ENCODE data around the gene PLCG2. TPM values are rescaled to one million over a fixed set of nuclear protein-coding genes. Genes with fewer than 3 reads are reported as not detected.
"Not testable (repeated sequence)": the region's sequence is repeated elsewhere in the genome, so short reads cannot be mapped to it uniquely, and the experiment has no call there.

The PLCG2 gene
- polyA plus RNA-seq, 3 donors from 2014 or later: 24.4 to 91.6 (median 46.4) TPM

DNA sequence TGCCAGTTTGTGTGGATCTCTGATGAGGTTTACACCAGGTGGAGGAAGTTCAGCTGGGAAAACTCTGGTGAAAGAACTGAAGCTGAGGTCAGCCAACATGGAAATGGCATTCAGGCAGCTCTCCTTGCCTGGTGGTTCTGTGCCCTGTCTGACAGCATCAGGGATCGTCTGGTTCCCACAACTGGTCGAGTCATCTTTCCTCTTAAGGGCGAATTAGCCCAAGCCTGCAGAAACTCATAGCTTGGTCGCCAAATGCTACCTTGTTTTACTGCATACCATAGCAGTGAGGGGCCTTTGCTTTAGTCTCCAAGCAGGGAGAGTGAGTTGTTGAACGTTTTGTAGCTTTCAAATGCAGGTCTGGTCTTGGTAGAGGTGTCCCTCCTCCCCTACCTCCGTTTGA, 7.2 kb downstream of the PLCG2 start:
- Mint-ChIP-seq H3K9me3 (no peaks in the 10 kb centered on the region), H3K36me3 (peaks cover 9 to 28% (median 12%) of the 10 kb centered on the region in 3 donors), H3K27me3 (ENCODE audit: low read depth in 3 of 3) (peaks cover 0 to 2% (median 1%) of the 10 kb centered on the region in 3 donors), H3K4me3 (no peak overlapping the region), H3K27ac (peak overlapping the region; percentile 13 to 78 (median 60)), H3K4me1 (peaks cover 79 to 97% of the 10 kb centered on the region in 2 donors)
- DNase-seq: no peak

DNA sequence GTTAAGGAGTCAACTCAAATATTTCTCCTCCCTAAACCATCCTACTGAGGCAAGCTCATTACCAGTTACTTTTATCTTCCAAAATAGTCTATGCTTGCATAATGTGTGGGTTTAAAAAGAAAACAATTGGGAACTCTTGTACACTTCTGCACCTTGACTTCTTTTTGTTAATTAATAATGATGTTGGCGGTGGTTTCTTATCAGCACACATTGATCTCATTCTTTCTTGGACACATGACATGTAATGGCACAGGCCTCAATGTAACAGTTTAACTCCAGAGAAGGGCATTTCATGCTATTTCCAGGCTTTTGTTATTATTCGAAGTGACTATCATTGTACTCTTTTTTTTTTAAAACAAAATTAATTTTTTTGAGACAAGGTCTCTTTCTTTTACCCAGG, 7.8 kb downstream of the PLCG2 start:
- peaks cover 76 to 94% of the 10 kb centered on the region in 2 donors for H3K4me1 Mint-ChIP-seq
- H3K9me3 Mint-ChIP-seq: no peaks in the 10 kb centered on the region
- H3K36me3 Mint-ChIP-seq: peaks cover 9 to 28% (median 12%) of the 10 kb centered on the region in 3 donors
- DNase-seq: no peak
- H3K27me3 Mint-ChIP-seq (ENCODE audit: low read depth in 3 of 3): peaks cover 0 to 2% (median 1%) of the 10 kb centered on the region in 3 donors
- no peak overlapping the region for H3K4me3 Mint-ChIP-seq
- H3K27ac Mint-ChIP-seq: peak overlapping the region; percentile 32 to 90 (median 68)

- no peak overlapping the region for H3K4me3 Mint-ChIP-seq
- peaks cover 72 to 92% of the 10 kb centered on the region in 2 donors for H3K4me1 Mint-ChIP-seq
- peak overlapping the region in 5 of 6 donors; percentile 23 to 85 (median 75) for H3K27ac Mint-ChIP-seq
- no peak for DNase-seq
- peaks cover 0 to 3% (median 2%) of the 10 kb centered on the region in 3 donors for H3K27me3 Mint-ChIP-seq (ENCODE audit: low read depth in 3 of 3)
- no peaks in the 10 kb centered on the region for H3K9me3 Mint-ChIP-seq
- peaks cover 13 to 32% (median 15%) of the 10 kb centered on the region in 3 donors for H3K36me3 Mint-ChIP-seq
These were observed 8.6 kb downstream of the PLCG2 start for GRCh38 chr16:81787659-81788058.

DNA sequence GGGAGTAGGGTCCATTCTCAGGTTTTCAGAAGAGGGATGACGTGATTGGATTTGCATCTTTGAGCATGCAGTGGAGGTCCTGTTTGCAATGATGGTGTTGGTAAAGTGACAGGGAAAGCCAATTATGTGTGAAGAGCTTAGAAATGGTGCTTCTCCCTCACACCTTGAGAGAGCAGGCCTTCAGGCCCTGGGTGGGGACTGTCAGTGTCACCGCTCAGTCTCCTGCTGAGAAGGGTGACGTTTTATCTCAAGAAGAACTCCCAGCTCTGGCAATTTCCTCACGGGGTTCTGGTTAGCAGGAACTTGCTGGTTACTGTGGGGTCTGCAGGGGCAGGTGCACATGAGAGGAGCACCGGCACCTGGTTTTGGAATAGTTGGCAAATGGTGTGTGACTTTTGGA, 11.2 kb downstream of the PLCG2 start:
- Mint-ChIP-seq H3K27ac (peak overlapping the region; percentile 77 to 92 (median 86)), H3K27me3 (ENCODE audit: low read depth in 3 of 3) (peaks cover 0 to 2% (median 1%) of the 10 kb centered on the region in 3 donors), H3K4me3 (peak overlapping the region; percentile 54 to 72 (median 55)), H3K36me3 (peaks cover 17 to 43% (median 21%) of the 10 kb centered on the region in 3 donors), H3K9me3 (no peaks in the 10 kb centered on the region), H3K4me1 (peaks cover 65 to 89% of the 10 kb centered on the region in 2 donors)
- no peak for DNase-seq

- H3K27ac Mint-ChIP-seq: peak overlapping the region; percentile 77 to 92 (median 86)
- H3K36me3 Mint-ChIP-seq: peaks cover 17 to 40% (median 21%) of the 10 kb centered on the region in 3 donors
- H3K9me3 Mint-ChIP-seq: no peaks in the 10 kb centered on the region
- peaks cover 0 to 2% (median 1%) of the 10 kb centered on the region in 3 donors for H3K27me3 Mint-ChIP-seq (ENCODE audit: low read depth in 3 of 3)
- H3K4me3 Mint-ChIP-seq: peak overlapping the region; percentile 35 to 72 (median 55)
- DNase-seq: no peak
- H3K4me1 Mint-ChIP-seq: peaks cover 63 to 89% of the 10 kb centered on the region in 2 donors
These were observed 11.8 kb downstream of the PLCG2 start for GRCh38 chr16:81790830-81791435.

DNA sequence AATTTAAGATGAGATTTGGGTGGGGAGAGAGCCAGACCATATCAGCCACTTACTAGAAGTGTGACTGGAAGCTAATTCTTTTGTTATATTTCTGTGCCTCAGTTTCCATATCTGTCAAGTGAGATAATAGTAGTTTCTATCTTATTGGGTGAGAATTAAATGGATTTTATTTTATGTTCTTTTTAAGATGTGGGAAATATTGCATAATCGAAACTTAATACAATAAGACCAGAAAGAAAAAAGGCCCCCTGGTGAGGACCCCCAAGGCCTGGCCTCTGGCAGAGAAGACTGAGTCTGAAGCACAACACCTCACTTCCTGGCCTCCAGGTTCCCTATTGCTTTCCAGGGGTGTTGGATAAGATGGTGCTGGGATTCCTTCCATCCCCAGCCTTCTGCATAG, 13.7 kb downstream of the PLCG2 start:
- peak overlapping the region; percentile 56 to 92 (median 78) for H3K27ac Mint-ChIP-seq
- DNase-seq: no peak
- peaks cover 74 to 89% of the 10 kb centered on the region in 2 donors for H3K4me1 Mint-ChIP-seq
- peaks cover 14 to 29% (median 17%) of the 10 kb centered on the region in 3 donors for H3K36me3 Mint-ChIP-seq
- no peaks in the 10 kb centered on the region for H3K9me3 Mint-ChIP-seq
- no peak overlapping the region for H3K4me3 Mint-ChIP-seq
- H3K27me3 Mint-ChIP-seq (ENCODE audit: low read depth in 3 of 3): peaks cover 0 to 3% (median 1%) of the 10 kb centered on the region in 3 donors

DNA sequence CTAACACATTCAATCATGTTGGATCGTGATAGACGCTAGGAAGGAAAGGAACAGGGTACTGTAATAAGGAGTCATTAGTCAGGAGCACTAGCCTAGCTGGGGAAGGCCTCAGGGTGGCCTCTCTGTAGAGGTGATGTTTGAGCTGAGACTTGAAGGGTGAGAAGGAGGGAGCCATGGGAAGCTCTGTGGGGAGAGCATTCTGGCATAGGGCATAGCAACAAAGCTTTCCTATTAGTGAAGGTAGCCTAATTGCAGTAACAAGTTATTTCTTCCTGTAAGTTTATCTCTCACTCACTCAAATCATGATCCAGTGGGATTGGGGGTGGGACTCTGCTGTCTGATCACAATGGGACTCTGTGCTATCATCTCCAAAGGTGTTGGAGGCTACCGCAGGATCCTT, 16.1 kb downstream of the PLCG2 start:
- Mint-ChIP-seq H3K4me1 (peaks cover 74 to 92% of the 10 kb centered on the region in 2 donors), H3K27ac (peak overlapping the region; percentile 88 to 97 (median 95)), H3K36me3 (peaks cover 14 to 29% (median 14%) of the 10 kb centered on the region in 3 donors), H3K27me3 (ENCODE audit: low read depth in 3 of 3) (peaks cover 0 to 8% (median 1%) of the 10 kb centered on the region in 3 donors), H3K4me3 (peak overlapping the region in 1 of 5 donors; percentile 10), H3K9me3 (no peaks in the 10 kb centered on the region)
- DNase-seq: no peak

- H3K4me1 Mint-ChIP-seq: peaks cover 71 to 91% of the 10 kb centered on the region in 2 donors
These were observed 16.9 kb downstream of the PLCG2 start for GRCh38 chr16:81796035-81796434.

GRCh38 chr16:81796583-81797346, 17.7 kb downstream of the PLCG2 start:
- H3K9me3 Mint-ChIP-seq: no peaks in the 10 kb centered on the region
- peaks cover 0 to 8% (median 1%) of the 10 kb centered on the region in 3 donors for H3K27me3 Mint-ChIP-seq (ENCODE audit: low read depth in 3 of 3)
- no peak for DNase-seq
- peak overlapping the region; percentile 67 to 86 (median 82) for H3K4me3 Mint-ChIP-seq
- peaks cover 9 to 24% (median 9%) of the 10 kb centered on the region in 3 donors for H3K36me3 Mint-ChIP-seq
- H3K4me1 Mint-ChIP-seq: peaks cover 67 to 86% of the 10 kb centered on the region in 2 donors
- H3K27ac Mint-ChIP-seq: peak overlapping the region; percentile 92 to 98 (median 96)

More at GRCh38 chr16:81796035-81796434, 16.9 kb downstream of the PLCG2 start:
- peaks cover 0 to 8% (median 1%) of the 10 kb centered on the region in 3 donors for H3K27me3 Mint-ChIP-seq (ENCODE audit: low read depth in 3 of 3)
- H3K9me3 Mint-ChIP-seq: no peaks in the 10 kb centered on the region
- peak overlapping the region; percentile 67 to 86 (median 82) for H3K4me3 Mint-ChIP-seq
- H3K36me3 Mint-ChIP-seq: peaks cover 11 to 26% (median 11%) of the 10 kb centered on the region in 3 donors
- H3K27ac Mint-ChIP-seq: peak overlapping the region; percentile 92 to 98 (median 96)
- DNase-seq: peak; percentile 39 to 46 (median 45)

GRCh38 chr16:81797443-81797842, 18.4 kb downstream of the PLCG2 start:
- peaks cover 7 to 22% (median 8%) of the 10 kb centered on the region in 3 donors for H3K36me3 Mint-ChIP-seq
- peaks cover under 1 to 10% (median 4%) of the 10 kb centered on the region in 3 donors for H3K27me3 Mint-ChIP-seq (ENCODE audit: low read depth in 3 of 3)
- H3K27ac Mint-ChIP-seq: peak overlapping the region; percentile 92 to 98 (median 96)
- H3K4me3 Mint-ChIP-seq: peak overlapping the region; percentile 67 to 86 (median 82)
- peaks cover 67 to 83% of the 10 kb centered on the region in 2 donors for H3K4me1 Mint-ChIP-seq
- no peaks in the 10 kb centered on the region for H3K9me3 Mint-ChIP-seq
- DNase-seq: peak; percentile 63 to 76 (median 66)

GRCh38 chr16:81798311-81799137, 19.4 kb downstream of the PLCG2 start:
- DNase-seq: peak; percentile 38 to 52 (median 45)
- H3K4me3 Mint-ChIP-seq: peak overlapping the region; percentile 67 to 86 (median 82)
- H3K27ac Mint-ChIP-seq: peak overlapping the region; percentile 92 to 98 (median 96)
- peaks cover under 1 to 14% (median 3%) of the 10 kb centered on the region in 3 donors for H3K36me3 Mint-ChIP-seq
- peaks cover 0 to 10% (median 10%) of the 10 kb centered on the region in 3 donors for H3K27me3 Mint-ChIP-seq (ENCODE audit: low read depth in 3 of 3)
- H3K9me3 Mint-ChIP-seq: no peaks in the 10 kb centered on the region
- peaks cover 59 to 76% of the 10 kb centered on the region in 2 donors for H3K4me1 Mint-ChIP-seq

- DNase-seq: no peak
- Mint-ChIP-seq H3K9me3 (no peaks in the 10 kb centered on the region), H3K4me1 (peaks cover 61 to 77% of the 10 kb centered on the region in 2 donors), H3K27me3 (ENCODE audit: low read depth in 3 of 3) (peaks cover 0 to 10% (median 10%) of the 10 kb centered on the region in 3 donors), H3K36me3 (peaks cover 3 to 12% (median 7%) of the 10 kb centered on the region in 3 donors), H3K4me3 (peak overlapping the region; percentile 67 to 86 (median 82)), H3K27ac (peak overlapping the region; percentile 92 to 98 (median 96))
These were observed 20.0 kb downstream of the PLCG2 start for GRCh38 chr16:81799138-81799504.

GRCh38 chr16:81801724-81802123, 22.6 kb downstream of the PLCG2 start:
- not testable (repeated sequence) for H3K27me3 Mint-ChIP-seq (ENCODE audit: low read depth in 3 of 3); H3K4me3 Mint-ChIP-seq; DNase-seq; H3K27ac Mint-ChIP-seq; H3K9me3 Mint-ChIP-seq
- Mint-ChIP-seq H3K36me3 (peaks cover 10 to 27% (median 12%) of the 10 kb centered on the region in 3 donors), H3K4me1 (peaks cover 62 to 77% of the 10 kb centered on the region in 2 donors)
